GM23248 (cell line): Measurements from ENCODE around the gene SLC25A20. TPM values are rescaled to one million over a fixed set of nuclear protein-coding genes. Genes with fewer than 3 reads are reported as not detected.

Experiments
- DNase-seq: peaks from one replicate; pipeline ENCODE4 v3.0.0-alpha.2; 2015
- H2AFZ ChIP-seq: fragments of 200-600 bp; sonication (generic); 2 replicates; pipeline ENCODE4 v1.6.1; 2016; ENCODE audit warnings: antibody characterized with exemption
- H3F3A ChIP-seq: fragments of 200-600 bp; sonication (generic); 2 replicates; pipeline ENCODE4 v1.6.1; 2016; ENCODE audit warnings: mild to moderate bottlenecking, antibody characterized with exemption, mixed run types; ENCODE audit not compliant: insufficient read depth
- H3K27ac ChIP-seq: fragments of 200-600 bp; sonication (generic); 2 replicates; pipeline ENCODE4 v1.5.1; 2016; ENCODE audit warnings: mild to moderate bottlenecking
- H3K27me3 ChIP-seq: fragments of 200-600 bp; sonication (generic); replicated peaks from 2 replicates; pipeline ENCODE4 v1.6.1; 2016; ENCODE audit warnings: mild to moderate bottlenecking; ENCODE audit not compliant: insufficient read depth
- H3K36me3 ChIP-seq: fragments of 200-600 bp; sonication (generic); 2 replicates; pipeline ENCODE4 v1.6.1; 2016; ENCODE audit warnings: low read depth, mild to moderate bottlenecking
- H3K4me1 ChIP-seq: fragments of 200-600 bp; sonication (generic); 2 replicates; pipeline ENCODE4 v1.6.1; 2016; ENCODE audit warnings: mild to moderate bottlenecking; ENCODE audit not compliant: insufficient read depth
- H3K4me2 ChIP-seq: fragments of 200-600 bp; sonication (generic); one replicate; pipeline ENCODE4 v1.6.1; 2016; ENCODE audit warnings: mild to moderate bottlenecking; ENCODE audit not compliant: unreplicated experiment
- H3K4me3 ChIP-seq: fragments of 200-600 bp; sonication (generic); 2 replicates; pipeline ENCODE4 v1.5.1; 2016; ENCODE audit warnings: mild to moderate bottlenecking
- H3K79me2 ChIP-seq: fragments of 200-600 bp; sonication (generic); 2 replicates; pipeline ENCODE4 v1.6.1; 2016; ENCODE audit warnings: mild to moderate bottlenecking; ENCODE audit not compliant: insufficient read depth
- H3K9ac ChIP-seq: fragments of 200-600 bp; sonication (generic); 2 replicates; pipeline ENCODE4 v1.6.1; 2016; ENCODE audit warnings: mild to moderate bottlenecking
- H3K9me2 ChIP-seq: fragments of 200-600 bp; sonication (generic); 2 replicates; pipeline ENCODE4 v1.6.1; 2016; ENCODE audit warnings: mixed run types, mild to moderate bottlenecking, moderate library complexity; ENCODE audit not compliant: insufficient read depth
- H3K9me3 ChIP-seq: fragments of 200-600 bp; sonication (generic); one replicate; pipeline ENCODE4 v1.6.1; 2017; ENCODE audit warnings: low read depth
- H4K20me1 ChIP-seq: fragments of 200-600 bp; sonication (generic); 2 replicates; pipeline ENCODE4 v1.6.0; 2016; ENCODE audit not compliant: insufficient read depth
- EZH2 ChIP-seq: fragments of 200-600 bp; sonication (generic); IDR thresholded peaks from 2 replicates; pipeline ENCODE4 v1.6.1; 2018; ENCODE audit warnings: antibody characterized with exemption, mild to moderate bottlenecking; ENCODE audit not compliant: insufficient read depth, poor library complexity, severe bottlenecking
- EZH2phosphoT487 ChIP-seq: fragments of 200-600 bp; sonication (generic); IDR thresholded peaks from 2 replicates; pipeline ENCODE4 v1.6.1; 2018; ENCODE audit warnings: antibody characterized with exemption, moderate library complexity, mild to moderate bottlenecking, low read depth; ENCODE audit not compliant: insufficient read depth
- WGBS, 2 experiments: methylation state at CpG; one replicate each; pipeline ENCODE4 v1.1.6; 2015 to 2017; ENCODE audit warnings: low lambda C conversion rate in 2 of 2, low coverage in 1 of 2; ENCODE audit errors: missing lambda C conversion rate in 2 of 2; 5-methylcytosine and 5-hydroxymethylcytosine counted together
- in situ Hi-C: fragments of 300-500 bp; cut with MboI; formaldehyde crosslinking; loops from 2 replicates; pipeline ENCODE4 v1.15.0; 2020
- polyA plus RNA-seq: library from polyadenylated mRNA; unstranded; fragments of >200 nt; fragmentation: Nextera tagmentation; extraction: Ambion mirVana; gene quantifications from 2 replicates; pipeline ENCODE4 v1.2.1, GENCODE V29; 2016
- total RNA-seq: library from RNA; depleted of rRNA; stranded (reverse); fragments of >200 nt; shearing (Covaris generic); gene quantifications from 2 replicates; pipeline ENCODE4 v1.2.3, GENCODE V29; 2014; rRNA removed

Gene SLC25A20
- total and polyA plus RNA-seq, 2 experiments from 2014 or later: 21.0 to 26.2 TPM

DNA sequence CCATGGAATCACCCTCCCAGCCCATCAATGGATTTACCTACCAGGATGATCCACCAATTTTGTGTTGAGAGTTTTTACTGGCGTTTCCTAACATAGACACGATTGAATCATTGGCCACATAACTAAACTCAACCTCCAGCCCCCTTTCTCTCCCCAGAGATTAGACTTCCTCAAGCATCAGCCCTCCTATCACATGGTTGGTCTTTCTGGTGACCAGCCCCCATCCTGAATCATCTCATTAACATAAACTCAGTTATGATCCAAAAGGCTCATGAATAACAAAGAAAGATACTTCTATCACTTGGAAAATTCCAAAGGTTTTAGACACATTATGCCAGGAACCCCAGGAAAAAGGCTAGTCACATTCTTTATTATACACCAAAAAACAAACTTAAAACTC, 72.2 kb downstream of the SLC25A20 start:
- no peak for TF ChIP-seq EZH2phosphoT487
- no peak for TF ChIP-seq EZH2
- Histone ChIP-seq H3K36me3 (no peaks in the 10 kb centered on the region), H3K9ac (no peak overlapping the region), H4K20me1 (no peaks in the 10 kb centered on the region), H3K9me3 (no peaks in the 10 kb centered on the region), H3K4me2 (peak overlapping the region; percentile 55), H3F3A (peaks cover 26% of the 10 kb centered on the region), H3K27me3 (no peaks in the 10 kb centered on the region), H3K27ac (peak overlapping the region; percentile 66), H3K4me3 (peak overlapping the region; percentile 29; the same call in 1 of the 2 replicates), H3K9me2 (no peaks in the 10 kb centered on the region), H3K4me1 (peaks cover 19% of the 10 kb centered on the region), H2AFZ (peak overlapping the region; percentile 27; the same call in 1 of the 2 replicates), H3K79me2 (peaks cover 94% of the 10 kb centered on the region)
- WGBS, 2 experiments: 8 to 9% methylated on average over 2 of the region's 2 CpGs
- in situ Hi-C loops: no loop called here
- peak; percentile 95 for DNase-seq

DNA sequence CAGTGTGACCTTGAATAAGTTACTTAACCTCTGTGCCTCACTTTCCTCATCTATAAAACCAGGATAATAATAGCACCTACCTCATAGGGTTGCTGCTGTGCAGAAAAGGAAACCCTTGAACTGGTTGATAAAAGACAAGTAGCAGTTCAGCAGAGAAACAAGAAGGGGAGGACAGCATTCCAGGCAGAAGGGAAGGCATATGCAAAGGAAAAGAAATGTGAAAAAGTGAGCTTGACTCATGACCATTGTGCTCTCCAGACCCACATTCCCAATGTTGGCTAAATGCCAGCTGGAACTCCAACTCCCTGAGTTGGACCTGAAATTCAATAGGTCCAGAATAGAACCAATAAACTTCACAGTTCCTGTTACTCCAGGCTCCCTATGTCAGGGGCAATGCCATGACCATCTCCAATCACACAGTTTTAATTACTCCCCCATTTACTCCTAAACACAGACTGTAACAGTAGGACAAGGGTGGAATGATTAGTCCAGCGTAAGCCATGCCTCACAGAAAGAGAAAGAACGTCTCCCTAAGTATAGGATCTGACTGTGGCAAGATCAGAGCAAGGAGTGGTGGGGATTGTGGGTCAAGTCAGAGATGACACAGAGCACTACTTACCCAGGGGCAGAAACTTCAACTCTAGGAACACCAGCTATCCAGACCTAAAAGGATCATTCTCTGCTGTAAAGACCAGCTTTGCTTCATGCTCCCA, 77.9 kb downstream of the SLC25A20 start:
- Histone ChIP-seq H3F3A (peaks cover 2% of the 10 kb centered on the region; the same call in 1 of the 2 replicates), H3K4me1 (peaks cover under 1% of the 10 kb centered on the region; the same call in 1 of the 2 replicates), H3K27me3 (no peaks in the 10 kb centered on the region), H3K4me2 (no peak overlapping the region), H3K9me3 (no peaks in the 10 kb centered on the region), H3K36me3 (no peaks in the 10 kb centered on the region), H2AFZ (no peak overlapping the region), H3K79me2 (peaks cover 99% of the 10 kb centered on the region), H4K20me1 (peaks cover 7% of the 10 kb centered on the region; the same call in 1 of the 2 replicates), H3K4me3 (no peak overlapping the region), H3K27ac (no peak overlapping the region), H3K9ac (no peak overlapping the region), H3K9me2 (no peaks in the 10 kb centered on the region)
- in situ Hi-C loops: no loop called here
- no peak for TF ChIP-seq EZH2
- TF ChIP-seq EZH2phosphoT487: no peak
- DNase-seq: peak; percentile 49
- 61 to 65% methylated on average over 2 of the region's 2 CpGs for WGBS, 2 experiments

DNA sequence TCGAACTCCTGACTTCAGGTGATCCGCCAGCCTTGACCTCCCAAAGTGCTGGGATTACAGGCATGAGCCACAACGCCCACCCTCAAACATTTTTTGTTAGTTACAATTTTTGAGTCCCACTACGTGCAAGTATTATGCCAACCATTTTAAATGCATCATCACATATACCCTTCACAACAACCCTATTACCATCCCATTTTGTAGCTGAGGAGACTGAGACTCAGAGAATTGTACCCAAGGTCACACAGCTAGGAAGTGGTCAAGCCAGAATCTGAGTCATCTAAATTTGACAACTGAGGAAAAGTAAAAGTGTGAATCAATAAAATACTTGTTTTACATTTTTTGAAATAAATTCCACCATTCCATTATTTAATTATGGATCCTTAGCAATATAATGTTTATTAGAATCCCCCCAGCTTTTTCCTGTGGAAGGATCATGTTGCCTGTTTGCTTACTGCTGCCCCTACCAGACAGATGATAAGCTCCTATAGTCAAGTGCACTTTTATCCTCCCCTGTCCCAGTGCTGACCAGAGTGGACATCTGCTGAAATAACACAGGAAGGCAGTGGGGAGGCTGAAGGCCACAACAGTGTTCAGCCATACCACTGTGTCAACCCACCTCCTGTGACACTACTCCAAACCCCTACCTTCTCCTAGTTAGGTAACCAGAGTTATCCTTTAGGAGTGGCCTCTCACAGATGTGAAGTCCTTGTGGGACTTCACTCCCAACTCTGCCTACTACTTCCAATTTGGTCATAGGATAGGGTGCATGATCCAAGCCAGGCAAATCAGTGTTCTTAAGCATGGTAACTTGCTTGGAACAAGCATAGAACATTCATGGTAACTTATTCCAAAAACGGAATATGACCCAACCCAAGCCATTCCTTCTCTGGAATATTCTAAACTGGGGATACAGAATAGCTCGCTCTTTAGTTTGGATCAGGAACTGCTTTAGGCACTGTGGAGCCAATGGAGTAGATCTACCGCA, 79.2 kb downstream of the SLC25A20 start:
- Histone ChIP-seq H3K9me3 (no peaks in the 10 kb centered on the region), H3K4me3 (no peak overlapping the region), H3K9ac (no peak overlapping the region), H2AFZ (no peak overlapping the region), H3K36me3 (no peaks in the 10 kb centered on the region), H3K4me1 (no peaks in the 10 kb centered on the region), H4K20me1 (peaks cover 7% of the 10 kb centered on the region; the same call in 1 of the 2 replicates), H3K27me3 (no peaks in the 10 kb centered on the region), H3F3A (no peaks in the 10 kb centered on the region), H3K79me2 (peaks cover 99% of the 10 kb centered on the region), H3K4me2 (no peak overlapping the region), H3K27ac (no peak overlapping the region), H3K9me2 (no peaks in the 10 kb centered on the region)
- in situ Hi-C loops: no loop called here
- DNase-seq: no peak
- 80 to 81% methylated on average over 7 of the region's 7 CpGs for WGBS, 2 experiments
- TF ChIP-seq EZH2phosphoT487 (no peak), EZH2 (no peak)

DNA sequence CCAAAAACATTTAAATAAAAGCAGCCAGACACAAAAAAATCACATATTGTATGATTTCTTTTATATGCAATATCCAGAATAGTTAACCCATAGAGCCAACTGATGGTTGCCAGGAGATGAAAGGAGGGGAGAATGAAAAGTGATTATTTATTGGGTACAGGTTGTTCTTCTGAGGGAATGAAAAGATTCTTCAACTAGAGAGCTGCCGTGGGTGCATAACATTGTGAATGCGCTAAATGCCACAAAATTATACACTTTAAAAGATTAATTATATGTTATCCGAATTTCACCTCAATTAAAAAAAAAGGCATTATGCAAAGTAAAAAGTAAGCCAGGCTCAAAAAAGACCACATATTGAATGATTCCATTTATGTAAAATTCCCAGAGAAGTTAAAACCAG, 87.2 kb downstream of the SLC25A20 start:
- 84 to 86% methylated on average over 3 of the region's 3 CpGs for WGBS, 2 experiments
- Histone ChIP-seq H3K4me1 (no peaks in the 10 kb centered on the region), H3K9ac (no peak overlapping the region), H3K27ac (no peak overlapping the region), H3F3A (no peaks in the 10 kb centered on the region), H2AFZ (no peak overlapping the region), H3K9me3 (no peaks in the 10 kb centered on the region), H3K4me3 (no peak overlapping the region), H3K27me3 (no peaks in the 10 kb centered on the region), H3K79me2 (peaks cover 93% of the 10 kb centered on the region), H3K4me2 (no peak overlapping the region), H3K9me2 (no peaks in the 10 kb centered on the region), H4K20me1 (no peaks in the 10 kb centered on the region), H3K36me3 (no peaks in the 10 kb centered on the region)
- TF ChIP-seq EZH2phosphoT487 (no peak), EZH2 (no peak)
- in situ Hi-C loops: no loop called here
- no peak for DNase-seq

Other genes with a start within 250 kb of the SLC25A20 start
- 1.4 TPM in 2 replicates for gene CELSR3, start 236.0 kb downstream of the SLC25A20 start, total RNA-seq
- gene CELSR3, start 236.0 kb downstream of the SLC25A20 start, polyA plus RNA-seq: 0.30 and 0.40 TPM in 2 replicates
- 32.5 and 39.3 TPM in 2 replicates for gene NCKIPSD, start 213.0 kb downstream of the SLC25A20 start, total RNA-seq
- 20.6 and 21.7 TPM in 2 replicates for gene NCKIPSD, start 213.0 kb downstream of the SLC25A20 start, polyA plus RNA-seq
- gene IP6K2, start 181.7 kb downstream of the SLC25A20 start, total RNA-seq: 59.1 and 59.6 TPM in 2 replicates
- gene IP6K2, start 181.7 kb downstream of the SLC25A20 start, polyA plus RNA-seq: 56.5 and 57.4 TPM in 2 replicates
- 26.8 and 29.3 TPM in 2 replicates for gene PRKAR2A, start 51.0 kb downstream of the SLC25A20 start, total RNA-seq
- 11.8 and 12.2 TPM in 2 replicates for gene PRKAR2A, start 51.0 kb downstream of the SLC25A20 start, polyA plus RNA-seq
- 80.8 and 102 TPM in 2 replicates for gene ARIH2, start 20.0 kb upstream of the SLC25A20 start, total RNA-seq
- 48.4 and 59.7 TPM in 2 replicates for gene ARIH2, start 20.0 kb upstream of the SLC25A20 start, polyA plus RNA-seq
- 38.3 and 53.6 TPM in 2 replicates for gene P4HTM, start 91.4 kb upstream of the SLC25A20 start, total RNA-seq
- gene P4HTM, start 91.4 kb upstream of the SLC25A20 start, polyA plus RNA-seq: 29.7 and 30.4 TPM in 2 replicates
- 56.1 and 60.8 TPM in 2 replicates for gene WDR6, start 108.5 kb upstream of the SLC25A20 start, total RNA-seq
- 50.3 and 51.3 TPM in 2 replicates for gene WDR6, start 108.5 kb upstream of the SLC25A20 start, polyA plus RNA-seq
- 65.3 and 88.9 TPM in 2 replicates for gene DALRD3, start 119.7 kb upstream of the SLC25A20 start, total RNA-seq
- 40.2 and 43.3 TPM in 2 replicates for gene DALRD3, start 119.7 kb upstream of the SLC25A20 start, polyA plus RNA-seq
- 129 and 132 TPM in 2 replicates for gene NDUFAF3, start 123.2 kb upstream of the SLC25A20 start, total RNA-seq
- 211 and 218 TPM in 2 replicates for gene NDUFAF3, start 123.2 kb upstream of the SLC25A20 start, polyA plus RNA-seq
- 192 and 210 TPM in 2 replicates for gene IMPDH2, start 130.5 kb upstream of the SLC25A20 start, total RNA-seq
- 121 and 128 TPM in 2 replicates for gene IMPDH2, start 130.5 kb upstream of the SLC25A20 start, polyA plus RNA-seq
- gene QRICH1, start 195.2 kb upstream of the SLC25A20 start, total RNA-seq: 75.6 and 107 TPM in 2 replicates
- 29.0 and 29.3 TPM in 2 replicates for gene QRICH1, start 195.2 kb upstream of the SLC25A20 start, polyA plus RNA-seq
- 201 and 240 TPM in 2 replicates for gene QARS1, start 205.9 kb upstream of the SLC25A20 start, total RNA-seq
- gene QARS1, start 205.9 kb upstream of the SLC25A20 start, polyA plus RNA-seq: 87.0 and 94.8 TPM in 2 replicates
- gene USP19, start 221.9 kb upstream of the SLC25A20 start, total RNA-seq: 31.6 and 46.4 TPM in 2 replicates
- gene USP19, start 221.9 kb upstream of the SLC25A20 start, polyA plus RNA-seq: 16.3 and 17.0 TPM in 2 replicates
- gene LAMB2, start 234.2 kb upstream of the SLC25A20 start, total RNA-seq: 894 and 1,064 TPM in 2 replicates
- 539 and 542 TPM in 2 replicates for gene LAMB2, start 234.2 kb upstream of the SLC25A20 start, polyA plus RNA-seq